ENCODE results near the gene AMIGO3.

DNA sequence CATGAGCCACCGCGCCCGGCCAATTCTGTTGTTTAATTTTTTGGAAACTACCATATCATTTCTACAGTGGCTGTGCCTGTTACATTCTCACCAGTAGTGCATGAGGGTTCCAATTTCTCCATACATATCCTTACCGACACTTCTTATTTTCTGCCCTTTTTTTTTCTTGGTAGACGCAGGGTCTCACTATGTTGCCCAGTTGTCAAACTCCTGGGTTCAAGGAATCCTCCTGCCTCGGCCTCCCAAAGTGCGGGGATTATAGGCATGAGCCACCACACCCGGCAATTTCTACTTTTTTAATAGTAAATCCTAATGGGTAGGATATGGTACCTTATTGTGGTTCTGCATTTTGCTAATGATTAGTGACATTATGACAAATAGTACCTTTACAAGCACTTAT, 9.6 kb downstream of the AMIGO3 start:
- TF ChIP-seq POLR2A (IDR thresholded peaks at IDR 0.05; ENCODE audit: low read depth, low read length) (no peak), TAF1 (IDR thresholded peaks at IDR 0.05; ENCODE audit: borderline replicate concordance, low read depth, low read length) (no peak)

All from GM12892 (cell line).